OCI-LY7 (cell line): ENCODE measurements around the gene ZBTB48.

Experiments
- EZH2phosphoT487 ChIP-seq: fragments of 200-600 bp; sonication (generic); IDR thresholded peaks from 2 replicates; pipeline ENCODE4 v1.6.1; 2018; ENCODE audit warnings: low read depth, borderline replicate concordance, mild to moderate bottlenecking, mixed run types, antibody characterized with exemption, low read length, moderate library complexity, mixed read lengths
- TF ChIP-seq, protein P1 (sequence below): fragments of 200-600 bp; sonication (generic); conservative IDR thresholded peaks from 2 replicates; pipeline ENCODE4 v1.5.1; 2014; ENCODE audit warnings: mild to moderate bottlenecking, antibody characterized with exemption, low read length, moderate library complexity, mixed read lengths

DNA sequence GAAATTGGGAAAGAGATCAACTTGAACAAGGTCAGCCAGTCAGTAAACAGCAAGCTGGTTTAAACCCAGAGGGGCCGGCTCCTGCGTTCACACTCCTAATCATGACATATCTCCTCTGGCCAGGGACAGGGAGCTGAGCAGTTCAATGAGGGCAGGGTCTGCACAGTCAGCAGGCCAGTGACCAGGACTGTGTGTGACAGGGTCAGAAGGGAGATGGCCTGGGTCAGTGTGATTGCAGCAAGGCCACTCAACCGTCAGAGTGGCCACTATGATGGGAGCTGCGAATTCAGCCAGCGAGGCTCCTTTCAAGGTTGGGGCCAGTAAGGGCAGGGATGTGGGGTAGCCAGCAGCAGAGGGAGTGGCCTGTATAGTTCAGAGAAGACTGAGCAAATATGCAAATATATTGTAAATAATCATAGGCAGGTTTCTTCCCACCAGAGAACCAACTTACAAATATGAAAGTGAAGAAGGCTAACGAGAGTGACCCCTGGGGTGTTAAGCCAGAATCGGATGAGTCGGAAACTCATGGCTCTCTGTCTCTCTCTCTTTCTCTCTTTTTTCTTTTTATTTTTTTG, 45.5 kb upstream of the ZBTB48 start:
- TF ChIP-seq, protein P1, sequence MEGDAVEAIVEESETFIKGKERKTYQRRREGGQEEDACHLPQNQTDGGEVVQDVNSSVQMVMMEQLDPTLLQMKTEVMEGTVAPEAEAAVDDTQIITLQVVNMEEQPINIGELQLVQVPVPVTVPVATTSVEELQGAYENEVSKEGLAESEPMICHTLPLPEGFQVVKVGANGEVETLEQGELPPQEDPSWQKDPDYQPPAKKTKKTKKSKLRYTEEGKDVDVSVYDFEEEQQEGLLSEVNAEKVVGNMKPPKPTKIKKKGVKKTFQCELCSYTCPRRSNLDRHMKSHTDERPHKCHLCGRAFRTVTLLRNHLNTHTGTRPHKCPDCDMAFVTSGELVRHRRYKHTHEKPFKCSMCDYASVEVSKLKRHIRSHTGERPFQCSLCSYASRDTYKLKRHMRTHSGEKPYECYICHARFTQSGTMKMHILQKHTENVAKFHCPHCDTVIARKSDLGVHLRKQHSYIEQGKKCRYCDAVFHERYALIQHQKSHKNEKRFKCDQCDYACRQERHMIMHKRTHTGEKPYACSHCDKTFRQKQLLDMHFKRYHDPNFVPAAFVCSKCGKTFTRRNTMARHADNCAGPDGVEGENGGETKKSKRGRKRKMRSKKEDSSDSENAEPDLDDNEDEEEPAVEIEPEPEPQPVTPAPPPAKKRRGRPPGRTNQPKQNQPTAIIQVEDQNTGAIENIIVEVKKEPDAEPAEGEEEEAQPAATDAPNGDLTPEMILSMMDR = no peak
- TF ChIP-seq EZH2phosphoT487 = no peak
